Measurements from ENCODE around the gene KCTD3.

The KCTD3 gene

GRCh38 chr1:215567491-215568298, 591 bp downstream of the KCTD3 start (continued):
- TF ChIP-seq ZBTB49 (tag by site-specific recombination; IDR thresholded peaks at IDR 0.05; ENCODE audit: low read depth): no peak
- TF ChIP-seq, protein P1, sequence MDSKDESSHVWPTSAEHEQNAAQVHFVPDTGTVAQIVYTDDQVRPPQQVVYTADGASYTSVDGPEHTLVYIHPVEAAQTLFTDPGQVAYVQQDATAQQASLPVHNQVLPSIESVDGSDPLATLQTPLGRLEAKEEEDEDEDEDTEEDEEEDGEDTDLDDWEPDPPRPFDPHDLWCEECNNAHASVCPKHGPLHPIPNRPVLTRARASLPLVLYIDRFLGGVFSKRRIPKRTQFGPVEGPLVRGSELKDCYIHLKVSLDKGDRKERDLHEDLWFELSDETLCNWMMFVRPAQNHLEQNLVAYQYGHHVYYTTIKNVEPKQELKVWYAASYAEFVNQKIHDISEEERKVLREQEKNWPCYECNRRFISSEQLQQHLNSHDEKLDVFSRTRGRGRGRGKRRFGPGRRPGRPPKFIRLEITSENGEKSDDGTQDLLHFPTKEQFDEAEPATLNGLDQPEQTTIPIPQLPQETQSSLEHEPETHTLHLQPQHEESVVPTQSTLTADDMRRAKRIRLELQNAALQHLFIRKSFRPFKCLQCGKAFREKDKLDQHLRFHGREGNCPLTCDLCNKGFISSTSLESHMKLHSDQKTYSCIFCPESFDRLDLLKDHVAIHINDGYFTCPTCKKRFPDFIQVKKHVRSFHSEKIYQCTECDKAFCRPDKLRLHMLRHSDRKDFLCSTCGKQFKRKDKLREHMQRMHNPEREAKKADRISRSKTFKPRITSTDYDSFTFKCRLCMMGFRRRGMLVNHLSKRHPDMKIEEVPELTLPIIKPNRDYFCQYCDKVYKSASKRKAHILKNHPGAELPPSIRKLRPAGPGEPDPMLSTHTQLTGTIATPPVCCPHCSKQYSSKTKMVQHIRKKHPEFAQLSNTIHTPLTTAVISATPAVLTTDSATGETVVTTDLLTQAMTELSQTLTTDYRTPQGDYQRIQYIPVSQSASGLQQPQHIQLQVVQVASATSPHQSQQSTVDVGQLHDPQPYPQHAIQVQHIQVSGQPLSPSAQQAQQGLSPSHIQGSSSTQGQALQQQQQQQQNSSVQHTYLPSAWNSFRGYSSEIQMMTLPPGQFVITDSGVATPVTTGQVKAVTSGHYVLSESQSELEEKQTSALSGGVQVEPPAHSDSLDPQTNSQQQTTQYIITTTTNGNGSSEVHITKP (tag by site-specific recombination; IDR thresholded peaks at IDR 0.05): peak; percentile 97
- TF ChIP-seq ZNF350 (tag by site-specific recombination; IDR thresholded peaks at IDR 0.05): no peak
- TF ChIP-seq ZNF140 (tag by site-specific recombination; IDR thresholded peaks at IDR 0.05): no peak
- no peak for TF ChIP-seq PRDM2 (tag by site-specific recombination; IDR thresholded peaks at IDR 0.05; ENCODE audit: borderline replicate concordance)
- TF ChIP-seq REPIN1 (tag by site-specific recombination; IDR thresholded peaks at IDR 0.05; ENCODE audit: low read depth): no peak
- no peak for TF ChIP-seq ZNF24 (tag by site-specific recombination; IDR thresholded peaks at IDR 0.05)
- peak; percentile 72 for TF ChIP-seq PRDM1 (tag by site-specific recombination; IDR thresholded peaks at IDR 0.05)
- TF ChIP-seq BCL11B (tag by site-specific recombination; IDR thresholded peaks at IDR 0.05; ENCODE audit: low read depth): peak; percentile 26; the same call in 1 of the 2 replicates
- no peak for TF ChIP-seq ZNF510 (tag by site-specific recombination; IDR thresholded peaks at IDR 0.05; ENCODE audit: insufficient replicate concordance)
- TF ChIP-seq, protein P2, sequence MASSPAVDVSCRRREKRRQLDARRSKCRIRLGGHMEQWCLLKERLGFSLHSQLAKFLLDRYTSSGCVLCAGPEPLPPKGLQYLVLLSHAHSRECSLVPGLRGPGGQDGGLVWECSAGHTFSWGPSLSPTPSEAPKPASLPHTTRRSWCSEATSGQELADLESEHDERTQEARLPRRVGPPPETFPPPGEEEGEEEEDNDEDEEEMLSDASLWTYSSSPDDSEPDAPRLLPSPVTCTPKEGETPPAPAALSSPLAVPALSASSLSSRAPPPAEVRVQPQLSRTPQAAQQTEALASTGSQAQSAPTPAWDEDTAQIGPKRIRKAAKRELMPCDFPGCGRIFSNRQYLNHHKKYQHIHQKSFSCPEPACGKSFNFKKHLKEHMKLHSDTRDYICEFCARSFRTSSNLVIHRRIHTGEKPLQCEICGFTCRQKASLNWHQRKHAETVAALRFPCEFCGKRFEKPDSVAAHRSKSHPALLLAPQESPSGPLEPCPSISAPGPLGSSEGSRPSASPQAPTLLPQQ (tag by site-specific recombination; IDR thresholded peaks at IDR 0.05): peak; percentile 53
- no peak for TF ChIP-seq ZFP69B (tag by site-specific recombination; IDR thresholded peaks at IDR 0.05)
- TF ChIP-seq OSR2 (tag by site-specific recombination; IDR thresholded peaks at IDR 0.05): no peak
- TF ChIP-seq ZNF571 (tag by site-specific recombination; IDR thresholded peaks at IDR 0.05): no peak
- no peak; the same call in 1 of the 2 replicates for TF ChIP-seq MYNN (tag by site-specific recombination; IDR thresholded peaks at IDR 0.05; ENCODE audit: borderline replicate concordance)
- TF ChIP-seq ZNF138 (tag by site-specific recombination; IDR thresholded peaks at IDR 0.05; ENCODE audit: borderline replicate concordance): no peak
- TF ChIP-seq ZNF157 (tag by site-specific recombination; IDR thresholded peaks at IDR 0.05): no peak
- peak; percentile 58; the same call in 1 of the 2 replicates for TF ChIP-seq REST (tag by site-specific recombination; IDR thresholded peaks at IDR 0.05)
- no peak for TF ChIP-seq ZNF747 (tag by site-specific recombination; IDR thresholded peaks at IDR 0.05)
- TF ChIP-seq ZNF76 (tag by site-specific recombination; IDR thresholded peaks at IDR 0.05; ENCODE audit: borderline replicate concordance, low read depth): 0 out of 2 replicates have a peak, but pooled peaks have one; percentile 43
- no peak for TF ChIP-seq ZNF214 (tag by site-specific recombination; IDR thresholded peaks at IDR 0.05; ENCODE audit: borderline replicate concordance)
